ENCODE measurements around the gene ZNF136.

GRCh38 chr19:12230751-12231733 lies 68.1 kb downstream of the ZNF136 start:
- TF ChIP-seq, protein P1, sequence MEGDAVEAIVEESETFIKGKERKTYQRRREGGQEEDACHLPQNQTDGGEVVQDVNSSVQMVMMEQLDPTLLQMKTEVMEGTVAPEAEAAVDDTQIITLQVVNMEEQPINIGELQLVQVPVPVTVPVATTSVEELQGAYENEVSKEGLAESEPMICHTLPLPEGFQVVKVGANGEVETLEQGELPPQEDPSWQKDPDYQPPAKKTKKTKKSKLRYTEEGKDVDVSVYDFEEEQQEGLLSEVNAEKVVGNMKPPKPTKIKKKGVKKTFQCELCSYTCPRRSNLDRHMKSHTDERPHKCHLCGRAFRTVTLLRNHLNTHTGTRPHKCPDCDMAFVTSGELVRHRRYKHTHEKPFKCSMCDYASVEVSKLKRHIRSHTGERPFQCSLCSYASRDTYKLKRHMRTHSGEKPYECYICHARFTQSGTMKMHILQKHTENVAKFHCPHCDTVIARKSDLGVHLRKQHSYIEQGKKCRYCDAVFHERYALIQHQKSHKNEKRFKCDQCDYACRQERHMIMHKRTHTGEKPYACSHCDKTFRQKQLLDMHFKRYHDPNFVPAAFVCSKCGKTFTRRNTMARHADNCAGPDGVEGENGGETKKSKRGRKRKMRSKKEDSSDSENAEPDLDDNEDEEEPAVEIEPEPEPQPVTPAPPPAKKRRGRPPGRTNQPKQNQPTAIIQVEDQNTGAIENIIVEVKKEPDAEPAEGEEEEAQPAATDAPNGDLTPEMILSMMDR (IDR thresholded peaks at IDR 0.05; ENCODE audit: insufficient read depth, low read length): no peak
- TF ChIP-seq POLR2AphosphoS5 (IDR thresholded peaks at IDR 0.05; ENCODE audit: low read depth) (no peak), REST (IDR thresholded peaks at IDR 0.05; ENCODE audit: insufficient replicate concordance, low read depth) (no peak)

Measured in HL-60 (cell line).